Measurements from ENCODE around the gene KDM8.

Gene KDM8

GRCh38 chr16:27208081-27208680 lies 4.9 kb downstream of the KDM8 start:
- DNase-seq (ENCODE audit: low read depth), result no peak
- no peak overlapping the region for H3K4me3 ChIP-seq (ENCODE audit: low read depth, low read length)
- TF ChIP-seq, protein P1, sequence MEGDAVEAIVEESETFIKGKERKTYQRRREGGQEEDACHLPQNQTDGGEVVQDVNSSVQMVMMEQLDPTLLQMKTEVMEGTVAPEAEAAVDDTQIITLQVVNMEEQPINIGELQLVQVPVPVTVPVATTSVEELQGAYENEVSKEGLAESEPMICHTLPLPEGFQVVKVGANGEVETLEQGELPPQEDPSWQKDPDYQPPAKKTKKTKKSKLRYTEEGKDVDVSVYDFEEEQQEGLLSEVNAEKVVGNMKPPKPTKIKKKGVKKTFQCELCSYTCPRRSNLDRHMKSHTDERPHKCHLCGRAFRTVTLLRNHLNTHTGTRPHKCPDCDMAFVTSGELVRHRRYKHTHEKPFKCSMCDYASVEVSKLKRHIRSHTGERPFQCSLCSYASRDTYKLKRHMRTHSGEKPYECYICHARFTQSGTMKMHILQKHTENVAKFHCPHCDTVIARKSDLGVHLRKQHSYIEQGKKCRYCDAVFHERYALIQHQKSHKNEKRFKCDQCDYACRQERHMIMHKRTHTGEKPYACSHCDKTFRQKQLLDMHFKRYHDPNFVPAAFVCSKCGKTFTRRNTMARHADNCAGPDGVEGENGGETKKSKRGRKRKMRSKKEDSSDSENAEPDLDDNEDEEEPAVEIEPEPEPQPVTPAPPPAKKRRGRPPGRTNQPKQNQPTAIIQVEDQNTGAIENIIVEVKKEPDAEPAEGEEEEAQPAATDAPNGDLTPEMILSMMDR (IDR thresholded peaks at IDR 0.05; ENCODE audit: low read depth, low read length, missing control alignments), result no peak

- no peak overlapping the region for H3K4me3 ChIP-seq (ENCODE audit: low read depth, low read length)
- TF ChIP-seq, protein P1 (IDR thresholded peaks at IDR 0.05; ENCODE audit: low read depth, low read length, missing control alignments), result no peak
- no peak for DNase-seq (ENCODE audit: low read depth)
These were observed 5.5 kb downstream of the KDM8 start for GRCh38 chr16:27208796-27209195.

- TF ChIP-seq, protein P1 (IDR thresholded peaks at IDR 0.05; ENCODE audit: low read depth, low read length, missing control alignments), result no peak
- no peak for DNase-seq (ENCODE audit: low read depth)
- no peak overlapping the region for H3K4me3 ChIP-seq (ENCODE audit: low read depth, low read length)
These were observed 6.3 kb downstream of the KDM8 start for GRCh38 chr16:27209591-27209990.

GRCh38 chr16:27210174-27210573 lies 6.8 kb downstream of the KDM8 start:
- H3K4me3 ChIP-seq (ENCODE audit: low read depth, low read length), result no peak overlapping the region
- no peak for DNase-seq (ENCODE audit: low read depth)
- TF ChIP-seq, protein P1 (IDR thresholded peaks at IDR 0.05; ENCODE audit: low read depth, low read length, missing control alignments), result no peak

DNA sequence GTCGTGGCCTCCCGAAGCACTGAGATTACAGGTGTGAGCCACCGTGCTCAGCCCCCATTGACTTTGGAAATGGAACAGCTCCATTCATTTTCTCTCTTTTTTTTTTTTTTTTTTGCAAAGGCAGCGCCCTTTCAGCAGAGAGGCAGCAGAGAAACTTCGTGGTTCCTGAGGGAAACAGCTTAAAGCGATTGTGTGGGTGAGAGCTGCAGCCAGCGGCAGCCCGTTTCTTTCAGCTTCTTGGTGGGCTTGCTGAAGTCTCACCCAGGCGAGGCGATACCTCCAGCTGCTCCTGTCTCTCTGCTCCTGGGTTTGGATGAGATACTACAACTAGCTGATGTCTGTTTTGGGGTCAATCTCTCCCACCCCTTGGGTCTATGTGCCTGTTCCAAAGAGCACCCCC lies 7.7 kb downstream of the KDM8 start:
- TF ChIP-seq, protein P1 (IDR thresholded peaks at IDR 0.05; ENCODE audit: low read depth, low read length, missing control alignments), result no peak
- H3K4me3 ChIP-seq (ENCODE audit: low read depth, low read length), result no peak overlapping the region

DNA sequence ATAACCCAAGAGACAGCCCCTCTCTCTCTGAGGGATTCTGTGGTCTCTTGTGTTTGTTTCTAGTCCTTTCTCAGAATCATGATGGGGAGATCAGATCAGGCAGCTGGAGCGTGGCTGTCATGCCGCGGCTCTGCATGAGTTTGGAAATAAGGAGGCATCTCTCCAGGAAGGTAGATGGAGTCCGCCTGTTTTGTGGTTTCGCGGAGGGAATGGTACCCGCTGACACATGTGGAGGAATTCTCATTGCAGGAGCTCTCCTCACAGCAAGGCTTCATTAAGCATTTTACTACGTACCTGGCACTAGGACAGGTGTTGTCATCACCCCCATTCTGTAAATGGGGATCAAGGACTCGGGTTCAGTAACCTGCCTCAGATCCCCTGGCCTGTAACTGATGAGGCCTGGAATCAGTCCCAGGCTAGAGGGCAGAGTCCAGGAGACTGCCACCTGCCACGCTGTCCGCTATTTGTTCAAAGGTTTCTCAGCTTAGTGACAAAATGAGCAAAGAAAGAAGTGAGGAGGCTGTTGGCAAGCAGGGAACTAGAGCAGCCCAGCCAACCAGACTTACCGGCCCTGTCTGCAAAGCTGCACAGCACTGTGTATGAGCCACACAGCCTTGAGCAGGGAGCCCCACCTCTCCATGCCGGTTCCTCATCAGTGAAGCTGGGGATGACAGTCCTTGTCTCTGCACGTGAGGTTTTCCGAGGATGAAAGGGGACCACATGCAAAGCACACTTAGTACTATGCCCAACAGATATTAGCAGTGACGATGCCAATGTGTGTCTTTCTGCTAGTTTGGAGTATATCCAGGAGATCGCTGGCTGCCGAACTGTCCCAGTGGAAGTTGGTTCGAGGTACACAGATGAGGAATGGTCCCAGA lies 11.0 kb downstream of the KDM8 start:
- DNase-seq (ENCODE audit: low read depth), result no peak
- TF ChIP-seq, protein P1 (IDR thresholded peaks at IDR 0.05; ENCODE audit: low read depth, low read length, missing control alignments), result no peak
- H3K4me3 ChIP-seq (ENCODE audit: low read depth, low read length), result no peak overlapping the region

More for the DNA sequence above, 7.7 kb downstream of the KDM8 start:
- no peak for DNase-seq (ENCODE audit: low read depth)

All from GM12864 (cell line).